ENCODE data around the gene ZSCAN2. TPM values are rescaled to one million over a fixed set of nuclear protein-coding genes. Genes with fewer than 3 reads are reported as not detected.

ZSCAN2 gene
- total RNA-seq, 1 experiment from 2014 or later: 18.0 TPM

DNA sequence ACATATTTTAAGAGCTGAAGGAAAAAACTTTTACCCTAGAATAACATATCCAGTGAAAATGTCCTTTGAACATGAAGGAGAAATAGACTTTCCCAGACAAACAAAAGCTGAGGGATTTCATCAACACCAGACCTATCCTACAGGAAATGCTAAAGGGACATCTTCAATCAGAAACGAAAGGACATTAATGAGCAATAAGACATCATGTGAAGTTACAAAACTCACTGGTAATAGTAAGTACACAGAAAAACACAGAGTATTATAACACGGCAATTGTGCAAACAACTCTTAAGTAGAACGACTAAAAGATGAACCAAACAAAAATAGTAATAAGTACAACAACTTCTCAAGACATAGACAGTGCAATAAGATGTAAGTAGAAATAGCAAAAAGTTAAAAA lies 3.5 kb upstream of the ZSCAN2 start:
- H3K4me3 Mint-ChIP-seq (ENCODE audit: low read depth, unreplicated experiment): peak overlapping the region; percentile 70
- H3K4me1 Mint-ChIP-seq (ENCODE audit: low read depth, unreplicated experiment): peaks cover 15% of the 10 kb centered on the region
- H3K36me3 Mint-ChIP-seq (ENCODE audit: insufficient read depth, unreplicated experiment): peaks cover 40% of the 10 kb centered on the region
- TF ChIP-seq, protein P1, sequence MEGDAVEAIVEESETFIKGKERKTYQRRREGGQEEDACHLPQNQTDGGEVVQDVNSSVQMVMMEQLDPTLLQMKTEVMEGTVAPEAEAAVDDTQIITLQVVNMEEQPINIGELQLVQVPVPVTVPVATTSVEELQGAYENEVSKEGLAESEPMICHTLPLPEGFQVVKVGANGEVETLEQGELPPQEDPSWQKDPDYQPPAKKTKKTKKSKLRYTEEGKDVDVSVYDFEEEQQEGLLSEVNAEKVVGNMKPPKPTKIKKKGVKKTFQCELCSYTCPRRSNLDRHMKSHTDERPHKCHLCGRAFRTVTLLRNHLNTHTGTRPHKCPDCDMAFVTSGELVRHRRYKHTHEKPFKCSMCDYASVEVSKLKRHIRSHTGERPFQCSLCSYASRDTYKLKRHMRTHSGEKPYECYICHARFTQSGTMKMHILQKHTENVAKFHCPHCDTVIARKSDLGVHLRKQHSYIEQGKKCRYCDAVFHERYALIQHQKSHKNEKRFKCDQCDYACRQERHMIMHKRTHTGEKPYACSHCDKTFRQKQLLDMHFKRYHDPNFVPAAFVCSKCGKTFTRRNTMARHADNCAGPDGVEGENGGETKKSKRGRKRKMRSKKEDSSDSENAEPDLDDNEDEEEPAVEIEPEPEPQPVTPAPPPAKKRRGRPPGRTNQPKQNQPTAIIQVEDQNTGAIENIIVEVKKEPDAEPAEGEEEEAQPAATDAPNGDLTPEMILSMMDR (IDR thresholded peaks at IDR 0.05; ENCODE audit: unreplicated experiment): no peak
- peak overlapping the region; percentile 68 for H3K27ac Mint-ChIP-seq (ENCODE audit: unreplicated experiment)
- H3K27me3 Mint-ChIP-seq (ENCODE audit: unreplicated experiment): no peaks in the 10 kb centered on the region
- DNase-seq: no peak
- intact Hi-C loops (cut with micrococcal nuclease; ENCODE audit: unreplicated experiment): loop anchor here (5.0 kb wide), 1 partner anchor 60 kb away; the partner anchor contains the start of gene NMB
- peaks cover 3% of the 10 kb centered on the region for H3K9me3 Mint-ChIP-seq (ENCODE audit: low read depth, unreplicated experiment)
- CTCF ChIA-PET: interaction anchor here (2.3 kb wide), 1 partner anchor 9 kb away, joined by 5 read pairs; no protein-coding TSS in a partner anchor
- BruUV-seq (replicated peaks): no TSS peak

DNA sequence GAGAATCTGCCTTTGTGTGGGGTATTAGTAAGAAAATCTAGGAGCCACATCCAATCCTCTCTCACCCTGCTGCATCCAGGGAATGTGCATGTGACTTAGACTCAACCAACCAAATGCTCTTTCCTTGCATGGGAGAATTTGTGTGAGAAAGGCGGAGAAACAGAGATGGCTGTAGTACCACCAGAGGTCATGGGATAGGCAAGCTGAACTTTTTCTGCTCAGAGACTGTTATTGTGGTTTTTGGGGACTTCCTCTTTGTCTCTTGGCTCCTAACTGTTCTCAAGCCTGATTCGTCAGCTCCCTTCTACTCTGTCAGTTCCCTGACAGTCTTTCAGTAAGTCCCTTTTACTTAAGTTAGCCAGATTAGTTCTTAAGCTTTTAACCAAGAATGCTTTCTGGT lies 2.6 kb upstream of the ZSCAN2 start:
- BruUV-seq (replicated peaks): no TSS peak
- H3K27me3 Mint-ChIP-seq (ENCODE audit: unreplicated experiment): no peaks in the 10 kb centered on the region
- H3K27ac Mint-ChIP-seq (ENCODE audit: unreplicated experiment): no peak overlapping the region
- H3K4me1 Mint-ChIP-seq (ENCODE audit: low read depth, unreplicated experiment): peaks cover 19% of the 10 kb centered on the region
- intact Hi-C loops (cut with micrococcal nuclease; ENCODE audit: unreplicated experiment): loop anchor here (5.0 kb wide), 1 partner anchor 59 kb away; the partner anchor contains the start of gene NMB
- peaks cover 43% of the 10 kb centered on the region for H3K36me3 Mint-ChIP-seq (ENCODE audit: insufficient read depth, unreplicated experiment)
- H3K9me3 Mint-ChIP-seq (ENCODE audit: low read depth, unreplicated experiment): peaks cover 3% of the 10 kb centered on the region
- no peak overlapping the region for H3K4me3 Mint-ChIP-seq (ENCODE audit: low read depth, unreplicated experiment)
- DNase-seq: no peak
- TF ChIP-seq, protein P1 (IDR thresholded peaks at IDR 0.05; ENCODE audit: unreplicated experiment): no peak
- CTCF ChIA-PET: interaction anchor here (2.3 kb wide), 1 partner anchor 10 kb away, joined by 5 read pairs; no protein-coding TSS in a partner anchor

DNA sequence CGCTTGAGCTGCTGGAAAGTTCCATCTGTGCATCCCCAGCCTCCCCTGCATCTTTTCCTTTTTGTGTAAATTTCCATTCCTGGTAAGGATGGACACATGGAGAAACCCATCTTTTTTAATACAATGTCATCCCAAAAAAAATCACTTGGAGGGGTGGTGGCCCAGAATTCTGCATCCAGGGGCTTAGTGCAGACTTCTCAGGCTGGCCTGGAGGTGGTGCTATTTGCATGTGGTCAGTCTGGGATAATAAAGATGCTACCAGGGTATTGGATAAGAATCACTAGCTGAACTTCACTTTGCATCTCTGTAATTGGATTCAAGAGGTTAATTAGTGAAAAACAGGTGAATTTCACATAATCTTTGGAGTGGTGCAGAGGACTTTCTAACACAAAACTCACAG lies 1.8 kb upstream of the ZSCAN2 start:
- Mint-ChIP-seq H3K27ac (ENCODE audit: unreplicated experiment) (no peak overlapping the region), H3K4me1 (ENCODE audit: low read depth, unreplicated experiment) (peaks cover 20% of the 10 kb centered on the region), H3K36me3 (ENCODE audit: insufficient read depth, unreplicated experiment) (peaks cover 50% of the 10 kb centered on the region), H3K9me3 (ENCODE audit: low read depth, unreplicated experiment) (peaks cover 3% of the 10 kb centered on the region), H3K27me3 (ENCODE audit: unreplicated experiment) (no peaks in the 10 kb centered on the region), H3K4me3 (ENCODE audit: low read depth, unreplicated experiment) (peak overlapping the region; percentile 95)
- TF ChIP-seq, protein P1 (IDR thresholded peaks at IDR 0.05; ENCODE audit: unreplicated experiment): peak; percentile 53
- no TSS peak for BruUV-seq (replicated peaks)
- peak; percentile 72 for DNase-seq
- intact Hi-C loops (cut with micrococcal nuclease; ENCODE audit: unreplicated experiment): loop anchor here (5.0 kb wide), 1 partner anchor 58 kb away; the partner anchor contains the start of gene NMB
- CTCF ChIA-PET: interaction anchor here (0.6 to 1.0 kb wide), 8 partner anchors 15 to 1190 kb away, joined by 3 to 7 read pairs (median 3); partner anchors contain the start of gene SEC11A

DNA sequence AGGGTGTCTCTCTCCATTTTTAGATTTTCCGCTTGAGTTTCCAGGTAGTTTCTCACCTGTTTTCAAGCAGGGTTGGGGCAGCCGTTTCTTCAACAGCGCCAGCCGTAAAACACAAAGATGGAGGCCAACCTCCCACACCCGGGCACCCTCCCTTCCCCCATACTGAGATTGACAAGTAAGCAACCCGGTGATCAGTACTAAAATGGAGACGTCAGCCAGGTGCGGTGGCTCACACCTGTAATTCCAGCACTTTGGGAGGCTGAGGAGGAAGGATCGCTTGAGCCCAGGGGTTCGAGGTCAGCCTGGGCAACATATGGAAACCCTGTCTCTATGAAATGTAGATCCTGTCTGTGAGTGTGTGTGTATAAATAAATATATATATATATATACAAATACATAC lies 903 bp upstream of the ZSCAN2 start:
- no TSS peak for BruUV-seq (replicated peaks)
- Mint-ChIP-seq H3K4me3 (ENCODE audit: low read depth, unreplicated experiment) (peak overlapping the region; percentile 95), H3K27ac (ENCODE audit: unreplicated experiment) (peak overlapping the region; percentile 80)

More for the DNA sequence above, 903 bp upstream of the ZSCAN2 start:
- no peaks in the 10 kb centered on the region for H3K9me3 Mint-ChIP-seq (ENCODE audit: low read depth, unreplicated experiment)
- peaks cover 29% of the 10 kb centered on the region for H3K4me1 Mint-ChIP-seq (ENCODE audit: low read depth, unreplicated experiment)
- CTCF ChIA-PET: interaction anchor here (0.7 to 1.4 kb wide), 2 partner anchors 12 to 1189 kb away, joined by 3 to 4 read pairs; no protein-coding TSS in a partner anchor
- TF ChIP-seq, protein P1 (IDR thresholded peaks at IDR 0.05; ENCODE audit: unreplicated experiment): no peak
- H3K27me3 Mint-ChIP-seq (ENCODE audit: unreplicated experiment): no peaks in the 10 kb centered on the region
- H3K36me3 Mint-ChIP-seq (ENCODE audit: insufficient read depth, unreplicated experiment): peaks cover 52% of the 10 kb centered on the region
- intact Hi-C loops (cut with micrococcal nuclease; ENCODE audit: unreplicated experiment): loop anchor here (1.0 to 5.0 kb wide), 2 partner anchors 57 to 330 kb away; partner anchors contain the start of gene NMB
- no peak for DNase-seq

Data from Calu3 (cell line).